NT2/D1 (cell line): ENCODE measurements around the gene TSEN2.

ENCODE experiments used
- SUZ12 ChIP-seq: IDR thresholded peaks from 2 replicates; pipeline ENCODE4 v1.6.1; 2011; ENCODE audit not compliant: insufficient read length, insufficient read depth; ENCODE audit errors: extremely low read depth
- YY1 ChIP-seq: IDR thresholded peaks from 2 replicates; pipeline ENCODE4 v1.6.1; 2011; ENCODE audit not compliant: insufficient read length, insufficient read depth
- ZNF274 ChIP-seq: IDR thresholded peaks from 2 replicates; pipeline ENCODE4 v1.6.1; 2011; ENCODE audit warnings: mild to moderate bottlenecking, low read depth, low read length

DNA sequence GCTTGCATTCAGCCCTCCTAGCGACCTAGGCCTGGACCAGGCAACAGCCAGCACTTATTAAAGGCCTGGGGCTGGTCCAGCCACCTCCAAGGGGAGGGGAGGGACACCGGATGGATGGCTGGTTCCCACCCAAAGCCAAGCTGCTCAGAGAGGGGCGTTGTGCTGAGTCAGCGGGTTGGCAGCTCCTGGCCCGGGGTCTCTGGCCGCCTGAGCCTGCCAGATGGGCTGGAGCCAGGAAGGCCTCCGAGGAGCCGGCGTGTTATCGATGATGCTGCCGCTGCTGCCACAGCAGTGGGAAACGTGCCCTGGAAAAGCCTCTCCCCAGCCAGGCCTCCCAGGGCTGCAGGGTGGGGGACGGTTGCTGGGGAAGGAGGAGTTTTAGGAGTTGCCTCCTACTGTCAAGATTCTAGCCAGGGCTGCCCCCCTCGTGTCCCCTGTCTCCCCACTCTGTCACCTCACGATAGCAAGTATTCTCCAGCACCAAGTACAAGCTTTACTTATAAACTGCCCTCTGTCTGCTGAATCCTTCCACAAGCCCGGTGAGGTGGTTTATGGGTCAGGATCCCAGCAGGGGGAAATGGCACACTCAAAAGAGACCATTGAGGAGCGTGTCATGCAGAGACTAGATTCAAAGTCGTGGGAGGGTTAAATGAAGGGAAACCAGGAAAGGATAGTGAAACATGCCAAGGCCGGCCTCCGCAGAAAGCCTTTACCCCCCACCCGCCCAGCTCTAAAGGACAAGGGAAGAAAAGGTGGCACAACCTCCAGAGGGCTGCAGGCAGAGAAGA lies 43.2 kb upstream of the TSEN2 start:
- TF ChIP-seq ZNF274 (no peak), YY1 (no peak), SUZ12 (no peak)
